Neural cell (in vitro differentiated cells): ENCODE data around the gene SEC16A. TPM values are rescaled to one million over a fixed set of nuclear protein-coding genes. Genes with fewer than 3 reads are reported as not detected.

Experiments used
- H2AFZ ChIP-seq: fragments of 200-600, 300-800 bp; sonication (generic), shearing (Covaris generic); 2 replicates; pipeline ENCODE4 v1.6.0; 2014; ENCODE audit warnings: low read depth, mild to moderate bottlenecking, antibody characterized with exemption, low read length, moderate library complexity
- H3F3A ChIP-seq: fragments of 200-600 bp; shearing (Covaris generic); 2 replicates; pipeline ENCODE4 v1.6.1; 2016; ENCODE audit warnings: mild to moderate bottlenecking, moderate library complexity, mixed read lengths, antibody characterized with exemption, low read length; ENCODE audit not compliant: insufficient read depth, poor library complexity, severe bottlenecking
- H3K27ac ChIP-seq: fragments of 200-600, 300-800 bp; sonication (generic), shearing (Covaris generic); 2 replicates; pipeline ENCODE4 v1.5.1; 2014; ENCODE audit warnings: mild to moderate bottlenecking, low read length, moderate library complexity
- H3K27me3 ChIP-seq: fragments of 300-800, 200-600 bp; sonication (generic), shearing (Covaris generic); 2 replicates; pipeline ENCODE4 v1.6.0; 2014; ENCODE audit warnings: mild to moderate bottlenecking, low read depth, low read length, moderate library complexity; ENCODE audit not compliant: insufficient read depth
- H3K36me3 ChIP-seq: fragments of 300-800, 200-600 bp; sonication (generic), shearing (Covaris generic); 2 replicates; pipeline ENCODE4 v1.5.1; 2014; ENCODE audit warnings: mild to moderate bottlenecking, antibody characterized with exemption, low read length, moderate library complexity; ENCODE audit not compliant: insufficient read depth
- H3K4me2 ChIP-seq: fragments of 300-800, 200-600 bp; sonication (generic), shearing (Covaris generic); 2 replicates; pipeline ENCODE4 v1.6.0; 2014; ENCODE audit warnings: mild to moderate bottlenecking, low read length
- H3K4me3 ChIP-seq: fragments of 300-800, 200-600 bp; sonication (generic), shearing (Covaris generic); 2 replicates; pipeline ENCODE4 v1.5.1; 2014; ENCODE audit warnings: mild to moderate bottlenecking, low read length, moderate library complexity
- H3K79me2 ChIP-seq: fragments of 200-600 bp; shearing (Covaris generic); replicated peaks from 2 replicates; pipeline ENCODE4 v1.6.0; 2014; ENCODE audit warnings: mild to moderate bottlenecking, low read length, moderate library complexity; ENCODE audit not compliant: insufficient read depth
- H3K9ac ChIP-seq: fragments of 300-800, 200-600 bp; sonication (generic), shearing (Covaris generic); 2 replicates; pipeline ENCODE4 v1.6.1; 2016; ENCODE audit warnings: mild to moderate bottlenecking, low read length, mixed read lengths
- H3K9me2 ChIP-seq: fragments of 200-600 bp; shearing (Covaris generic); 2 replicates; pipeline ENCODE4 v1.6.1; 2016; ENCODE audit warnings: mild to moderate bottlenecking, low read length, mixed read lengths; ENCODE audit not compliant: insufficient read depth
- H3K9me3 ChIP-seq: fragments of 200-600, 300-800 bp; sonication (generic), shearing (Covaris generic); 2 replicates; pipeline ENCODE4 v1.6.1; 2016; ENCODE audit warnings: mild to moderate bottlenecking, mixed run types, low read length, moderate library complexity, mixed read lengths
- H4K20me1 ChIP-seq: fragments of 200-600 bp; shearing (Covaris generic); 2 replicates; pipeline ENCODE4 v1.6.1; 2016; ENCODE audit warnings: mild to moderate bottlenecking, mixed run types; ENCODE audit not compliant: insufficient read depth
- CTCF ChIP-seq: fragments of 450-650 bp; IDR thresholded peaks from 2 replicates; pipeline ENCODE4 v1.5.1; 2014; ENCODE audit warnings: antibody characterized with exemption, mild to moderate bottlenecking, moderate library complexity; ENCODE audit not compliant: poor library complexity, severe bottlenecking
- EP300 ChIP-seq: fragments of 450-650 bp; conservative IDR thresholded peaks from 2 replicates; pipeline ENCODE4 v1.6.1; 2014; ENCODE audit warnings: antibody characterized with exemption, mild to moderate bottlenecking, moderate library complexity; ENCODE audit not compliant: poor library complexity, severe bottlenecking
- EZH2 ChIP-seq: fragments of 200-600, 300-800 bp; shearing (Covaris generic), sonication (generic); IDR thresholded peaks from 2 replicates; pipeline ENCODE4 v1.6.1; 2014; ENCODE audit warnings: antibody characterized with exemption, low read length, borderline replicate concordance, mild to moderate bottlenecking; ENCODE audit not compliant: insufficient read depth, poor library complexity, severe bottlenecking
- MXI1 ChIP-seq: fragments of 450-650 bp; conservative IDR thresholded peaks from 2 replicates; pipeline ENCODE4 v1.6.1; 2014; ENCODE audit warnings: antibody characterized with exemption, mild to moderate bottlenecking; ENCODE audit not compliant: poor library complexity, severe bottlenecking
- POLR2AphosphoS5 ChIP-seq: IDR thresholded peaks from 2 replicates; pipeline ENCODE4 v1.6.1; 2012
- RAD21 ChIP-seq: fragments of 450-650 bp; conservative IDR thresholded peaks from 2 replicates; pipeline ENCODE4 v1.6.1; 2014; ENCODE audit warnings: antibody characterized with exemption, mild to moderate bottlenecking, moderate library complexity
- REST ChIP-seq: IDR thresholded peaks from 2 replicates; pipeline ENCODE4 v1.6.1; 2012; ENCODE audit warnings: borderline replicate concordance
- SMC3 ChIP-seq: fragments of 450-650 bp; conservative IDR thresholded peaks from 2 replicates; pipeline ENCODE4 v1.6.1; 2014; ENCODE audit warnings: antibody characterized with exemption, mild to moderate bottlenecking, moderate library complexity; ENCODE audit not compliant: poor library complexity
- TAF1 ChIP-seq: IDR thresholded peaks from 2 replicates; pipeline ENCODE4 v1.6.1; 2012; ENCODE audit warnings: low read depth
- polyA plus RNA-seq: library from polyadenylated mRNA; depleted of rRNA; stranded (reverse); fragments of >200 nt; gene quantifications from 2 replicates; pipeline ENCODE4 v1.2.3, GENCODE V29; 2014

SEC16A gene
- polyA plus RNA-seq, 1 donor from 2014 or later, result 15.4 TPM

- H3K4me3 ChIP-seq, result no peak overlapping the region
- H3K9me2 ChIP-seq, result no peaks in the 10 kb centered on the region
- H2AFZ ChIP-seq, result no peak overlapping the region
- no peak overlapping the region for H3K4me2 ChIP-seq
- H4K20me1 ChIP-seq, result no peaks in the 10 kb centered on the region
- no peak overlapping the region for H3K27ac ChIP-seq
- H3K36me3 ChIP-seq, result peaks cover 6% of the 10 kb centered on the region
- no peak overlapping the region for H3K9ac ChIP-seq
- no peaks in the 10 kb centered on the region for H3F3A ChIP-seq
- no peaks in the 10 kb centered on the region for H3K27me3 ChIP-seq
- no peaks in the 10 kb centered on the region for H3K9me3 ChIP-seq
- TF ChIP-seq RAD21 (no peak), CTCF (no peak), REST (no peak), MXI1 (no peak), EZH2 (no peak), EP300 (no peak), POLR2AphosphoS5 (no peak), SMC3 (no peak), TAF1 (no peak)
- no peaks in the 10 kb centered on the region for H3K79me2 ChIP-seq
Measured at GRCh38 chr9:136445799-136446198, 37.0 kb downstream of the SEC16A start.

- H3K9me2 ChIP-seq, result no peaks in the 10 kb centered on the region
- no peaks in the 10 kb centered on the region for H3K9me3 ChIP-seq
- H4K20me1 ChIP-seq, result no peaks in the 10 kb centered on the region
- H2AFZ ChIP-seq, result no peak overlapping the region
- no peak overlapping the region for H3K4me2 ChIP-seq
- H3K79me2 ChIP-seq, result no peaks in the 10 kb centered on the region
- H3K4me3 ChIP-seq, result no peak overlapping the region
- H3K9ac ChIP-seq, result no peak overlapping the region
- no peak overlapping the region for H3K27ac ChIP-seq
- H3K27me3 ChIP-seq, result no peaks in the 10 kb centered on the region
- no peaks in the 10 kb centered on the region for H3F3A ChIP-seq
- TF ChIP-seq REST (no peak), MXI1 (no peak), CTCF (no peak)
- peaks cover 6% of the 10 kb centered on the region for H3K36me3 ChIP-seq
Measured at GRCh38 chr9:136444102-136444501, 38.7 kb downstream of the SEC16A start.
